ENCODE data around the gene SECTM1.

The SECTM1 gene

DNA sequence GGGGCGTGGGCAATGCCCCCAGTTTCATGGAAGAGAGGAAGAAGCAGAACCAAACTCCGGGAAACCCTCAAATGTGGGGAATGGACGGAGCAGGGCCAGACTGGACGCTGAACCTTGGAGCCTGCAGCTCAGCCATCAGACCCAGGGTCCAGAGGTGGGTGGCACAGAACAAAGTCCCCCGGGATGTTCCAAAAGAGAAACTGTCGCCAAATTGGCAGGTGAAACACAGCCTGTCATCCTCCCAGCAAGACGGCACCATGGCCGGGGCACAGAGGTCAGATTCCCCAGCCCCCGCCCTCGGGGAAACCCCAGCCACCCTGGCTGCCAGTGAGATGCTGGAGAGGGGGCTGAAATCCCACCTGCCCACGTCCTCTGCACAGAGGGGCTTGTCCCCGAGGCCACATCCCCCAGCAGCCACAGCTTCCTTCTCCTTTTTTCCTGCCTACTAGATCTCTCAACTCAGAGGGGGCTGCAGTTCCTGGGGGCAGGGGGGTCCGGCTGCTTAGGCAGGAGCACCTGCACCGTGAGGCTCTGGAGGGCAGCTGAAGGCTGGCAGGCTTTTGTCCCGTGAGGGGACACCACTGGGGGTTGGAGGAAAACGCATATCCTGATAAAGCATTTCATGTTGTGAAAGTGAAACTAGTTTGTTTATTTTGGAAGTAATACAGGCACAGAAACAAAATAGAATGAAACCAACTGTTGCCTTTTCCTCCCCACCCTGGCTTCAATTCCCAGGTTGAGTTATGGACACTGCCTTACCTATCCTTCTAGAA, 1.2 kb upstream of the SECTM1 start:
- Histone ChIP-seq H3K4me3 (IDR thresholded peaks at IDR 0.05; ENCODE audit: insufficient read depth, low read depth, low read length) (no peak overlapping the region), H3K79me2 (ENCODE audit: insufficient read depth, low read depth) (no peaks in the 10 kb centered on the region), H3K36me3 (ENCODE audit: insufficient read depth) (no peaks in the 10 kb centered on the region), H3K27ac (peak overlapping the region; percentile 65), H3K9ac (peak overlapping the region; percentile 76), H3K27me3 (ENCODE audit: insufficient read depth, low read depth) (peaks cover 3% of the 10 kb centered on the region; the same call in 1 of the 2 replicates), H3K4me2 (peak overlapping the region; percentile 100), H2AFZ (ENCODE audit: low read depth) (peak overlapping the region; percentile 90), H3K4me1 (ENCODE audit: low read depth, poor library complexity, severe bottlenecking) (peaks cover 53% of the 10 kb centered on the region), H4K20me1 (ENCODE audit: insufficient read depth) (no peaks in the 10 kb centered on the region)
- TF ChIP-seq, protein P1, sequence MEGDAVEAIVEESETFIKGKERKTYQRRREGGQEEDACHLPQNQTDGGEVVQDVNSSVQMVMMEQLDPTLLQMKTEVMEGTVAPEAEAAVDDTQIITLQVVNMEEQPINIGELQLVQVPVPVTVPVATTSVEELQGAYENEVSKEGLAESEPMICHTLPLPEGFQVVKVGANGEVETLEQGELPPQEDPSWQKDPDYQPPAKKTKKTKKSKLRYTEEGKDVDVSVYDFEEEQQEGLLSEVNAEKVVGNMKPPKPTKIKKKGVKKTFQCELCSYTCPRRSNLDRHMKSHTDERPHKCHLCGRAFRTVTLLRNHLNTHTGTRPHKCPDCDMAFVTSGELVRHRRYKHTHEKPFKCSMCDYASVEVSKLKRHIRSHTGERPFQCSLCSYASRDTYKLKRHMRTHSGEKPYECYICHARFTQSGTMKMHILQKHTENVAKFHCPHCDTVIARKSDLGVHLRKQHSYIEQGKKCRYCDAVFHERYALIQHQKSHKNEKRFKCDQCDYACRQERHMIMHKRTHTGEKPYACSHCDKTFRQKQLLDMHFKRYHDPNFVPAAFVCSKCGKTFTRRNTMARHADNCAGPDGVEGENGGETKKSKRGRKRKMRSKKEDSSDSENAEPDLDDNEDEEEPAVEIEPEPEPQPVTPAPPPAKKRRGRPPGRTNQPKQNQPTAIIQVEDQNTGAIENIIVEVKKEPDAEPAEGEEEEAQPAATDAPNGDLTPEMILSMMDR (conservative IDR thresholded peaks at IDR 0.05; ENCODE audit: low read depth, low read length), result no peak

DNA sequence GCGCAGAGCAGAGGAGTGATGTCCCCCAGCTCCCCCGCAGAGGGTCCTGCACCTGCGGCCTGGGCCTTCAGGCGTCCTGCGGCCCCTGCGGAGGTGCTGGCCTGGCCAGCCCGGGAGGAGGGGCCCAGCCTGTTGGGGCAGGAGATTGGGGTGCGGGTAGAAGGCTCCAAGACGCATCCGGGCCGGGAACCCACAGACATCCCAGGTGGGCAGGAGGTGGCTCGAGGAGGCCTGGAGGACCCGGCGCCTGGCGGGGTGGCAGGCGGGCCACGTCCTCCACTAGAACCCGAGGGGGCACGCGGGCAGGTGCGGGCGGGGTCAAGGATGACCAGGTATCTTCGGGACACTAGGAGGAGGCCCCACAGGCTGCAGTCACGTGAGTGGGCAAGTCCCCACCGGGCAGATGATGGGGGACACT, 647 bp upstream of the SECTM1 start:
- no peaks in the 10 kb centered on the region for H3K36me3 ChIP-seq (ENCODE audit: insufficient read depth)
- TF ChIP-seq, protein P1 (conservative IDR thresholded peaks at IDR 0.05; ENCODE audit: low read depth, low read length), result no peak
- H3K4me1 ChIP-seq (ENCODE audit: low read depth, poor library complexity, severe bottlenecking), result peaks cover 58% of the 10 kb centered on the region
- peaks cover 3% of the 10 kb centered on the region; the same call in 1 of the 2 replicates for H3K27me3 ChIP-seq (ENCODE audit: insufficient read depth, low read depth)
- H3K27ac ChIP-seq, result peak overlapping the region; percentile 65; the same call in 1 of the 2 replicates
- no peaks in the 10 kb centered on the region for H4K20me1 ChIP-seq (ENCODE audit: insufficient read depth)
- H3K4me3 ChIP-seq (IDR thresholded peaks at IDR 0.05; ENCODE audit: insufficient read depth, low read depth, low read length), result no peak overlapping the region
- H2AFZ ChIP-seq (ENCODE audit: low read depth), result peak overlapping the region; percentile 90
- H3K4me2 ChIP-seq, result peak overlapping the region; percentile 100
- H3K9ac ChIP-seq, result peak overlapping the region; percentile 76; the same call in 1 of the 2 replicates
- H3K79me2 ChIP-seq (ENCODE audit: insufficient read depth, low read depth), result no peaks in the 10 kb centered on the region

DNA sequence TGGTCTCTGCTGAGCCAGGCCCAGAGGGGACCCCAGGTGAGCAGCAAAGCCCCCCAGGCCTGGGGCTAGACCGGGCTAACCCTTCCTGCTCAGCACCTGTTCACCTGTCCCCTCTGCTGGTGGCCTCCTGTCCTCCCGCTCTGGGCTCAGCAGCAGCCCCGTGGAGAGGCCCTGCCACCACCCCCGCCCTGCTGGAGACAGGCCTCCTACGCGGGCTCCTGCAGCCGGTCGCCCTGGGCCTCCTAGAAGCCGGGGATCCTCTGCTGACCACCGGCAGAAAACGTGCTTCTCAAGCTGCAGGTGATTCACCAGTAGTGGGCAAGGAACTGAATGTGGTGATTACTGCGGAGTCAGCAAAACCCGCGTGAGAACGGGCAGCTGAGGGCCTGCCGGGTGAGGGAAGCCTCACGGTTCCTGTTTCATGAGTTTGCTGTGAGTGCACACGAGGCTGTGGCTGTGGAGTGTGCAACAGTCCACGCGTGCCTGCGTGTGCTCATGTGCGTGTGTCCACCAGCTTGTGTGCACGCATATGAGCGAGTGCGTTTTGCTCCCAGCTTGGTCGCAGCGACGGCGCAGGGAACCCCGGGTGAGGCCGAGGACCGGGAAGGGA, 792 bp downstream of the SECTM1 start:
- peaks cover 67% of the 10 kb centered on the region for H3K4me1 ChIP-seq (ENCODE audit: low read depth, poor library complexity, severe bottlenecking)
- TF ChIP-seq, protein P1 (conservative IDR thresholded peaks at IDR 0.05; ENCODE audit: low read depth, low read length), result no peak
- no peaks in the 10 kb centered on the region for H3K79me2 ChIP-seq (ENCODE audit: insufficient read depth, low read depth)
- no peaks in the 10 kb centered on the region for H3K36me3 ChIP-seq (ENCODE audit: insufficient read depth)
- H2AFZ ChIP-seq (ENCODE audit: low read depth), result peak overlapping the region; percentile 32; the same call in 1 of the 2 replicates
- H3K27ac ChIP-seq, result no peak overlapping the region
- no peaks in the 10 kb centered on the region for H4K20me1 ChIP-seq (ENCODE audit: insufficient read depth)
- H3K27me3 ChIP-seq (ENCODE audit: insufficient read depth, low read depth), result no peaks in the 10 kb centered on the region
- H3K4me2 ChIP-seq, result peak overlapping the region; percentile 41; the same call in 1 of the 2 replicates
- peak overlapping the region; percentile 20; the same call in 1 of the 2 replicates for H3K9ac ChIP-seq
- no peak overlapping the region for H3K4me3 ChIP-seq (IDR thresholded peaks at IDR 0.05; ENCODE audit: insufficient read depth, low read depth, low read length)

DNA sequence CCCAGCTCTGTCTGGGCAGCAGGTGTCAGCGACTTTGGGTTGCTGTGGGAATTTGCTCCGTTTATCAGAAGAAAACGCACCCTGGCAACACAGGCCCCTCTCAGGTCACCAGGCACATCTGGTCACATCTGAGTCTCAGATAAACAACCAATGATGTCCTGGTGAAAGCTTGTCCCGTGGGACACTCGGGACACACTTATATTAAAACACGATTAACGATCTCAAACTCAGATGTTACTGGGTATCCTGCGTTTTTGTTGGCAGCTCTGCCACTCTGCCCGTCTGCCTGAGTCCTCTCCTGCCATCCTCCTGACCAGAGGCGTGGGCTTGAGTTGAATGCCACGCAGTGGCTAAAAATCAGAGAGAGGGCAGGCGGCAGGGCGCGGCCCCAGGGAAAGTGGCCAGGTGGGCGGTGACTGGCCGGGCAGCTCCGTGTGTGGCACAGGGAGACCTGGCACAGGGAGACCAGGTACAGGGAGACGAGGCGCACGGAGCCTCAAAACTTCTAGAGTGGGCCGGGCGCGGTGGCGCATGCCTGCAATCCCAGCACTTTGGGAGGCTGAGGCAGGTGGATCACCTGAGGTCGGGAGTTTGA, 2.1 kb downstream of the SECTM1 start:
- H3K4me1 ChIP-seq (ENCODE audit: low read depth, poor library complexity, severe bottlenecking), result peaks cover 67% of the 10 kb centered on the region
- no peak overlapping the region for H2AFZ ChIP-seq (ENCODE audit: low read depth)
- H3K4me2 ChIP-seq, result no peak overlapping the region

More for the DNA sequence above, 2.1 kb downstream of the SECTM1 start:
- H3K9ac ChIP-seq, result no peak overlapping the region
- no peak overlapping the region for H3K4me3 ChIP-seq (IDR thresholded peaks at IDR 0.05; ENCODE audit: insufficient read depth, low read depth, low read length)
- no peaks in the 10 kb centered on the region for H4K20me1 ChIP-seq (ENCODE audit: insufficient read depth)
- H3K27me3 ChIP-seq (ENCODE audit: insufficient read depth, low read depth), result no peaks in the 10 kb centered on the region
- no peaks in the 10 kb centered on the region for H3K79me2 ChIP-seq (ENCODE audit: insufficient read depth, low read depth)
- H3K27ac ChIP-seq, result no peak overlapping the region
- no peaks in the 10 kb centered on the region for H3K36me3 ChIP-seq (ENCODE audit: insufficient read depth)
- TF ChIP-seq, protein P1 (conservative IDR thresholded peaks at IDR 0.05; ENCODE audit: low read depth, low read length), result no peak

Measured in KMS-11 (cell line).